ENCODE data around the gene STXBP5.
A peak's percentile ranks its signal among the peaks of the same experiment; 100 is the strongest.

Gene STXBP5

GRCh38 chr6:147381712-147382111 lies 177.5 kb downstream of the STXBP5 start:
- DNase-seq (ENCODE audit: low spot score): no peak
- Histone ChIP-seq H3K4me1 (ENCODE audit: insufficient read depth, poor library complexity, severe bottlenecking) (no peaks in the 10 kb centered on the region), H3K9me3 (ENCODE audit: severe bottlenecking) (no peaks in the 10 kb centered on the region), H3K36me3 (ENCODE audit: low read depth) (peaks cover 60% of the 10 kb centered on the region), H3K4me3 (ENCODE audit: severe bottlenecking) (no peak overlapping the region), H3K27me3 (ENCODE audit: insufficient read depth, poor library complexity, severe bottlenecking) (no peaks in the 10 kb centered on the region), H3K27ac (ENCODE audit: poor library complexity, severe bottlenecking) (no peak overlapping the region)
- ATAC-seq (ENCODE audit: low read depth): no peak
- no peak for TF ChIP-seq CTCF (IDR thresholded peaks at IDR 0.05; ENCODE audit: poor library complexity, severe bottlenecking)

GRCh38 chr6:147382945-147383554 lies 178.8 kb downstream of the STXBP5 start:
- ATAC-seq (ENCODE audit: low read depth) (peak; percentile 44; the same call in 1 of the 3 replicates), DNase-seq (ENCODE audit: low spot score) (no peak)
- Histone ChIP-seq H3K4me1 (ENCODE audit: insufficient read depth, poor library complexity, severe bottlenecking) (no peaks in the 10 kb centered on the region), H3K4me3 (ENCODE audit: severe bottlenecking) (no peak overlapping the region), H3K9me3 (ENCODE audit: severe bottlenecking) (no peaks in the 10 kb centered on the region), H3K36me3 (ENCODE audit: low read depth) (peaks cover 63% of the 10 kb centered on the region), H3K27ac (ENCODE audit: poor library complexity, severe bottlenecking) (no peak overlapping the region), H3K27me3 (ENCODE audit: insufficient read depth, poor library complexity, severe bottlenecking) (no peaks in the 10 kb centered on the region)
- TF ChIP-seq CTCF (IDR thresholded peaks at IDR 0.05; ENCODE audit: poor library complexity, severe bottlenecking): peak; percentile 74

DNA sequence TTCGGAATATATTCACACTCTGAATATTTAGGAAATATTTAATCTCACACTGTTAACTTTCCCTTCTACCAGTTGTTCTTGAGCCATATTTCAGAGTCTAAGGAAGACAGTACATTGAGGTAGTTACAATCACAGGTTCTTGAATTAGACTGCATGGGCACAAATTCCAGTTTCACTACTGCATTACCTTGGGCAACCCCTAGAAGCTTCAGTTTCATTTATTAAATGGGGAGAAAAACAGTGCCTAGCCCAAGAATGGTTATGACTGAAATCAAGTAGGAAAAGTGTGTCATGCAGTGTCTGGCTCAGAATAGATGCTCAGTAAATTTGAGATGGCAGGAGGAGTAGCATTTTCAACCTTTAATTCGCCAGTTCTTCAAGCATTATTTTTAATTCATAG lies 179.8 kb downstream of the STXBP5 start:
- no peak for TF ChIP-seq CTCF (IDR thresholded peaks at IDR 0.05; ENCODE audit: poor library complexity, severe bottlenecking)
- Histone ChIP-seq H3K27me3 (ENCODE audit: insufficient read depth, poor library complexity, severe bottlenecking) (no peaks in the 10 kb centered on the region), H3K9me3 (ENCODE audit: severe bottlenecking) (no peaks in the 10 kb centered on the region), H3K4me1 (ENCODE audit: insufficient read depth, poor library complexity, severe bottlenecking) (no peaks in the 10 kb centered on the region), H3K4me3 (ENCODE audit: severe bottlenecking) (no peak overlapping the region), H3K36me3 (ENCODE audit: low read depth) (peaks cover 58% of the 10 kb centered on the region), H3K27ac (ENCODE audit: poor library complexity, severe bottlenecking) (no peak overlapping the region)
- DNase-seq (ENCODE audit: low spot score): no peak
- no peak for ATAC-seq (ENCODE audit: low read depth)

- H3K4me3 ChIP-seq (ENCODE audit: severe bottlenecking): no peak overlapping the region
- peaks cover 51% of the 10 kb centered on the region for H3K36me3 ChIP-seq (ENCODE audit: low read depth)
- no peak overlapping the region for H3K27ac ChIP-seq (ENCODE audit: poor library complexity, severe bottlenecking)
- H3K27me3 ChIP-seq (ENCODE audit: insufficient read depth, poor library complexity, severe bottlenecking): no peaks in the 10 kb centered on the region
- DNase-seq (ENCODE audit: low spot score): no peak
- no peak for ATAC-seq (ENCODE audit: low read depth)
- no peaks in the 10 kb centered on the region for H3K9me3 ChIP-seq (ENCODE audit: severe bottlenecking)
- H3K4me1 ChIP-seq (ENCODE audit: insufficient read depth, poor library complexity, severe bottlenecking): no peaks in the 10 kb centered on the region
- no peak for TF ChIP-seq CTCF (IDR thresholded peaks at IDR 0.05; ENCODE audit: poor library complexity, severe bottlenecking)
Measured at GRCh38 chr6:147384737-147385710, 180.8 kb downstream of the STXBP5 start.

All from RWPE2 (cell line).